Sigmoid colon (tissue), 7 donors: Measurements from ENCODE around the gene MAP1B. TPM values are rescaled to one million over a fixed set of nuclear protein-coding genes. Genes with fewer than 3 reads are reported as not detected.

Source experiments
- DNase-seq: peaks from one replicate; pipeline ENCODE4 v3.0.0-alpha.2; 2019
- H3K27ac ChIP-seq, 4 donors: fragments of 200-600 bp; sonication (generic); one replicate each; pipeline ENCODE4 v1.5.1; 2016 to 2019; ENCODE audit warnings: mild to moderate bottlenecking in 1 of 4
- H3K27me3 ChIP-seq, 3 donors: fragments of 200-600 bp; sonication (generic); one replicate each; pipeline ENCODE4 v1.5.1; 2019; ENCODE audit warnings: mild to moderate bottlenecking in 1 of 3
- H3K36me3 ChIP-seq, 4 donors: fragments of 200-600 bp; sonication (generic); one replicate each; pipeline ENCODE4 v1.5.1; 2016 to 2019
- H3K4me1 ChIP-seq, 4 donors: fragments of 200-600 bp; sonication (generic); one replicate each; pipeline ENCODE4 v1.5.1; 2017 to 2019
- H3K4me3 ChIP-seq, 4 donors: fragments of 200-600 bp; sonication (generic); one replicate each; pipeline ENCODE4 v1.5.1; 2017 to 2019; ENCODE audit warnings: mild to moderate bottlenecking in 2 of 4, moderate library complexity in 1 of 4
- H3K9me3 ChIP-seq, 4 donors: fragments of 200-600 bp in 3 of 4; sonication (generic) in 3 of 4; one replicate each; pipeline versions ENCODE4 v1.5.1 to v1.6.1; 2013 to 2019
- CTCF ChIP-seq, 4 experiments: fragments of 450-650 bp in 3 of 4; fragments of 200-600 bp in 1 of 4; IDR thresholded peaks; one replicate each; pipeline ENCODE4 v1.5.1; 2016 to 2019; ENCODE audit warnings: antibody characterized with exemption in 4 of 4, mild to moderate bottlenecking in 3 of 4, moderate library complexity in 2 of 4
- EP300 ChIP-seq, 4 donors: sonication (generic); formaldehyde crosslinking; IDR thresholded peaks; one replicate each; pipeline ENCODE4 v1.6.1; 2017; ENCODE audit warnings: antibody characterized with exemption in 4 of 4
- POLR2A ChIP-seq, 2 donors: fragments of 450-650 bp; IDR thresholded peaks; one replicate each; pipeline ENCODE4 v1.6.1; 2016; ENCODE audit warnings: antibody characterized with exemption in 2 of 2, mild to moderate bottlenecking in 2 of 2, moderate library complexity in 2 of 2
- POLR2AphosphoS5 ChIP-seq, 4 donors: sonication (generic); formaldehyde crosslinking; IDR thresholded peaks; one replicate each; pipeline ENCODE4 v1.6.1; 2017; ENCODE audit warnings: antibody characterized with exemption in 4 of 4
- WGBS, 2 donors: extraction: QIAGEN DNeasy Blood & Tissue Kit; methylation state at CpG; one replicate each; pipeline ENCODE4 v1.1.7; 2013; 5-methylcytosine and 5-hydroxymethylcytosine counted together
- intact Hi-C: fragments of 100-400 bp; cut with DNase I; formaldehyde crosslinking; loops from one replicate; pipeline ENCODE4 v1.15.1; 2023
- polyA plus RNA-seq, 3 donors: library from polyadenylated mRNA; stranded (reverse); fragments of 200-250 nt; gene quantifications; one replicate each; pipeline ENCODE4 v1.2.3, GENCODE V29; 2013
- total RNA-seq, 4 donors: library from RNA; depleted of rRNA; stranded (reverse); fragments of >200 nt; gene quantifications; one replicate each; pipeline ENCODE4 v1.1.0, GENCODE V29; 2016
- donor health status: healthy with polysubstance abuse.
- donor health status: Bipolar disorder and iron deficiency.
- donor health status: healthy.

MAP1B gene
- total and polyA plus RNA-seq, 7 donors = 0.69 to 659 (median 98.6) TPM

- Histone ChIP-seq H3K27ac (no peak overlapping the region), H3K36me3 (peaks cover 0 to 29% (median 3%) of the 10 kb centered on the region in 4 donors), H3K4me3 (no peak overlapping the region), H3K4me1 (peaks cover 0 to 41% (median 23%) of the 10 kb centered on the region in 4 donors), H3K27me3 (no peaks in the 10 kb centered on the region), H3K9me3 (no peaks in the 10 kb centered on the region)
- WGBS, 2 donors = 89 to 90% methylated on average over 7 of the region's 7 CpGs
- TF ChIP-seq EP300 (IDR thresholded peaks at IDR 0.05) = no peak
- no peak for TF ChIP-seq POLR2AphosphoS5 (IDR thresholded peaks at IDR 0.05)
- no peak for TF ChIP-seq POLR2A (IDR thresholded peaks at IDR 0.05)
- TF ChIP-seq CTCF (IDR thresholded peaks at IDR 0.05) = no peak
- no peak for DNase-seq
- intact Hi-C loops = no loop called here
Measured at GRCh38 chr5:72182686-72183085, 75.4 kb downstream of the MAP1B start.

- Histone ChIP-seq H3K9me3 (no peaks in the 10 kb centered on the region), H3K36me3 (peaks cover 0 to 29% (median 6%) of the 10 kb centered on the region in 4 donors), H3K4me1 (peaks cover 0 to 41% (median 23%) of the 10 kb centered on the region in 4 donors), H3K27ac (no peak overlapping the region), H3K4me3 (no peak overlapping the region), H3K27me3 (no peaks in the 10 kb centered on the region)
- DNase-seq = no peak
- intact Hi-C loops = no loop called here
- no peak for TF ChIP-seq POLR2AphosphoS5 (IDR thresholded peaks at IDR 0.05)
- TF ChIP-seq CTCF (IDR thresholded peaks at IDR 0.05) = no peak
- no peak for TF ChIP-seq POLR2A (IDR thresholded peaks at IDR 0.05)
- no peak for TF ChIP-seq EP300 (IDR thresholded peaks at IDR 0.05)
- 86 to 87% methylated on average over 7 of the region's 7 CpGs for WGBS, 2 donors
Measured at GRCh38 chr5:72183101-72183520, 75.8 kb downstream of the MAP1B start.

- Histone ChIP-seq H3K36me3 (peaks cover 0 to 29% (median 13%) of the 10 kb centered on the region in 4 donors), H3K9me3 (no peaks in the 10 kb centered on the region), H3K4me3 (no peak overlapping the region), H3K27ac (peak overlapping the region in 1 of 4 donors; percentile 8), H3K4me1 (peaks cover 0 to 33% (median 17%) of the 10 kb centered on the region in 4 donors), H3K27me3 (no peaks in the 10 kb centered on the region)
- intact Hi-C loops = no loop called here
- no peak for TF ChIP-seq POLR2A (IDR thresholded peaks at IDR 0.05)
- TF ChIP-seq POLR2AphosphoS5 (IDR thresholded peaks at IDR 0.05) = no peak
- no peak for TF ChIP-seq CTCF (IDR thresholded peaks at IDR 0.05)
- no peak for TF ChIP-seq EP300 (IDR thresholded peaks at IDR 0.05)
- WGBS, 2 donors = 90 to 95% methylated on average over 3 of the region's 3 CpGs
- DNase-seq = no peak
Measured at GRCh38 chr5:72184408-72184807, 77.1 kb downstream of the MAP1B start.

- TF ChIP-seq EP300 (IDR thresholded peaks at IDR 0.05) (no peak), CTCF (IDR thresholded peaks at IDR 0.05) (no peak), POLR2A (IDR thresholded peaks at IDR 0.05) (no peak), POLR2AphosphoS5 (IDR thresholded peaks at IDR 0.05) (no peak)
- H3K9me3 ChIP-seq = no peaks in the 10 kb centered on the region
- 83 to 91% methylated on average over 10 of the region's 10 CpGs for WGBS, 2 donors
- no peak overlapping the region for H3K4me3 ChIP-seq
- H3K36me3 ChIP-seq = peaks cover 0 to 29% (median 13%) of the 10 kb centered on the region in 4 donors
- intact Hi-C loops = no loop called here
- peak overlapping the region in 1 of 4 donors; percentile 22 for H3K27ac ChIP-seq
- no peak for DNase-seq
- H3K4me1 ChIP-seq = peaks cover 0 to 21% (median 7%) of the 10 kb centered on the region in 4 donors
- H3K27me3 ChIP-seq = no peaks in the 10 kb centered on the region
Measured at GRCh38 chr5:72185496-72186329, 78.4 kb downstream of the MAP1B start.
